Breast epithelium (tissue), 3 donors: ENCODE measurements around the gene EIPR1.

Experiments used
- CTCF ChIP-seq, 3 donors: fragments of 450-650 bp; IDR thresholded peaks; one replicate each; pipeline ENCODE4 v1.5.1; 2016 to 2017; ENCODE audit warnings: antibody characterized with exemption in 3 of 3, mild to moderate bottlenecking in 3 of 3, moderate library complexity in 3 of 3
- POLR2A ChIP-seq: fragments of 450-650 bp; IDR thresholded peaks from one replicate; pipeline ENCODE4 v1.6.1; 2016; ENCODE audit warnings: antibody characterized with exemption, mild to moderate bottlenecking, moderate library complexity
- POLR2AphosphoS5 ChIP-seq, 3 donors: sonication (generic); formaldehyde crosslinking; IDR thresholded peaks; one replicate each; pipeline ENCODE4 v1.6.1; 2017; ENCODE audit warnings: antibody characterized with exemption in 3 of 3

DNA sequence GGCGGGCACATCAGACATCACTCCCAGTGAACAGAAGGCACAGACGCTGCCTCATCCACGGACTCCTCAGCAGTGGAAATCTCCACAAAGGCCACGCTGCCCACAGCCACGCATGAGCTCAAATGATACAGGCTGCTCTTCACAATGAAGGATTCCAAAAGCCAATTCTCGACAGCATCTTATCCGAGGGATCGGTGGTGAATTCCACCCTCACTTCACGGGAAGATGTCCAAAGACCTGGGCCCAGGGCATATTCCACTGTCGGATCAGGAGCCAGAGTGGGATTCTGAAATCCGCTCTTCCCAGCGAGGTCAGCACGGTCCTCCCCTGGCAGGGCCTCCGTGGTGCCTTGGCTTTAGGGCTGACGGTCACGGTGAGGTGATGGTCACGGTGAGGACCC is 55.8 kb downstream of the EIPR1 start:
- no peak for TF ChIP-seq POLR2A
- TF ChIP-seq CTCF (IDR thresholded peaks at IDR 0.05) = no peak
- no peak for TF ChIP-seq POLR2AphosphoS5 (IDR thresholded peaks at IDR 0.05)
